NCI-H1694 (cell line): Measurements from ENCODE around the gene SGF29.
"Not testable (repeated sequence)": the region's sequence is repeated elsewhere in the genome, so short reads cannot be mapped to it uniquely, and the experiment has no call there.

Experiments used
- DNase-seq: peaks from one replicate; lab custom pipeline; 2025; lab: John Stamatoyannopoulos, UW

The SGF29 gene

GRCh38 chr16:28612359-28613280 lies 58.9 kb downstream of the SGF29 start:
- DNase-seq: not testable (repeated sequence)

- DNase-seq: not testable (repeated sequence)
Observed at GRCh38 chr16:28613912-28614311, 60.2 kb downstream of the SGF29 start.

GRCh38 chr16:28614561-28614960 lies 60.8 kb downstream of the SGF29 start:
- not testable (repeated sequence) for DNase-seq

- DNase-seq: peak; percentile 1
Observed at GRCh38 chr16:28615486-28616223, 61.9 kb downstream of the SGF29 start.

GRCh38 chr16:28616224-28616577 lies 62.5 kb downstream of the SGF29 start:
- DNase-seq: not testable (repeated sequence)

GRCh38 chr16:28616636-28617035 lies 62.9 kb downstream of the SGF29 start:
- no peak for DNase-seq

- DNase-seq: peak; percentile 26
Observed at GRCh38 chr16:28617874-28618273, 64.2 kb downstream of the SGF29 start.

- not testable (repeated sequence) for DNase-seq
Observed at GRCh38 chr16:28620316-28620715, 66.6 kb downstream of the SGF29 start.

GRCh38 chr16:28621481-28622155 lies 67.9 kb downstream of the SGF29 start:
- DNase-seq: no peak

- DNase-seq: not testable (repeated sequence)
Observed at GRCh38 chr16:28622532-28623171, 68.9 kb downstream of the SGF29 start.

GRCh38 chr16:28623172-28623711 lies 69.5 kb downstream of the SGF29 start:
- DNase-seq: no peak

GRCh38 chr16:28630905-28631304 lies 77.2 kb downstream of the SGF29 start:
- not testable (repeated sequence) for DNase-seq

GRCh38 chr16:28636093-28636823 lies 82.5 kb downstream of the SGF29 start:
- DNase-seq: not testable (repeated sequence)

GRCh38 chr16:28637765-28638164 lies 84.0 kb downstream of the SGF29 start, which contains the start of gene NPIPB8:
NPIPB8 (plus strand) TSS chr16:28638065; CDS start chr16:28638361, 296 bp downstream.
- DNase-seq: not testable (repeated sequence)

GRCh38 chr16:28638359-28638758 lies 84.6 kb downstream of the SGF29 start:
- DNase-seq: not testable (repeated sequence)

GRCh38 chr16:28639959-28640358 lies 86.2 kb downstream of the SGF29 start:
- not testable (repeated sequence) for DNase-seq
